Lung (tissue), 12 donors: ENCODE measurements around the gene FOXO3. TPM values are rescaled to one million over a fixed set of nuclear protein-coding genes. Genes with fewer than 3 reads are reported as not detected.

Experiments
- ATAC-seq: fragments of 200-7000 bp; cut with Tn5 transposase; one replicate; pipeline ENCODE4 v1.9.1; 2020; ENCODE audit warnings: moderate number of reproducible peaks; ENCODE audit not compliant: insufficient read depth, low FRiP score
- DNase-seq, 3 donors: peaks; one replicate each; pipeline ENCODE4 v3.0.0-alpha.2; 2013 to 2017
- H3K27ac ChIP-seq, 2 donors: one replicate each; pipeline ENCODE4 v1.5.1; 2013; ENCODE audit warnings: mild to moderate bottlenecking in 2 of 2, moderate library complexity in 2 of 2, control low read depth in 1 of 2, inconsistent platforms in 1 of 2, low read depth in 1 of 2, low read length in 1 of 2
- H3K27me3 ChIP-seq, 3 donors: one replicate each; pipeline ENCODE4 v1.5.1; 2013; ENCODE audit warnings: low read length in 2 of 3; ENCODE audit not compliant: control insufficient read depth in 3 of 3, insufficient read depth in 3 of 3
- H3K36me3 ChIP-seq, 4 donors: one replicate each; pipeline ENCODE4 v1.5.1; 2013; ENCODE audit warnings: low read length in 4 of 4, mild to moderate bottlenecking in 1 of 4, moderate library complexity in 1 of 4; ENCODE audit not compliant: control insufficient read depth in 4 of 4, insufficient read depth in 4 of 4
- H3K4me1 ChIP-seq, 5 donors: one replicate each; pipeline ENCODE4 v1.5.1; 2013; ENCODE audit warnings: low read length in 5 of 5, mild to moderate bottlenecking in 2 of 5, moderate library complexity in 1 of 5; ENCODE audit not compliant: control insufficient read depth in 5 of 5, insufficient read depth in 5 of 5
- H3K4me3 ChIP-seq: one replicate; pipeline ENCODE4 v1.5.1; 2013; ENCODE audit warnings: mild to moderate bottlenecking, control low read depth, moderate library complexity
- H3K9ac ChIP-seq, 2 donors: one replicate each; pipeline ENCODE4 v1.5.1; 2013; ENCODE audit warnings: low read length in 2 of 2, control low read depth in 1 of 2; ENCODE audit not compliant: insufficient read depth in 1 of 2
- H3K9me3 ChIP-seq, 4 donors: one replicate each; pipeline ENCODE4 v1.5.1; 2013; ENCODE audit warnings: low read length in 3 of 4, mild to moderate bottlenecking in 1 of 4, moderate library complexity in 1 of 4; ENCODE audit not compliant: control insufficient read depth in 4 of 4, insufficient read depth in 3 of 4
- WGBS, 2 donors: extraction: QIAGEN DNeasy Blood & Tissue Kit; methylation state at CpG; one replicate each; pipeline ENCODE4 v1.1.7; 2013; 5-methylcytosine and 5-hydroxymethylcytosine counted together
- polyA plus RNA-seq, 2 donors: library from polyadenylated mRNA; stranded (reverse); fragments of 200-250 nt; gene quantifications; one replicate each; pipeline ENCODE4 v1.2.1, GENCODE V29; 2013
- total RNA-seq, 2 donors: library from RNA; depleted of rRNA in 1 of 2; stranded (reverse); fragments of >200 nt in 1 of 2; gene quantifications; one replicate each; pipeline ENCODE4 v1.2.1, GENCODE V29; 2014 to 2021
- TF ChIP-seq, protein P1 (sequence below): IDR thresholded peaks from 2 replicates; pipeline ENCODE4 v1.5.1; 2012; ENCODE audit warnings: mild to moderate bottlenecking; ENCODE audit errors: control extremely low read depth, extremely low read depth
- donor health status: control.
- donor health status: control.
- donor health status: Bipolar disorder and iron deficiency.
- donor health status: healthy.
- donor health status: DM: yes; HTN: yes; CAD: no.

FOXO3 gene
- total and polyA plus RNA-seq, 4 donors, result 12.1 to 101 (median 40.0) TPM

DNA sequence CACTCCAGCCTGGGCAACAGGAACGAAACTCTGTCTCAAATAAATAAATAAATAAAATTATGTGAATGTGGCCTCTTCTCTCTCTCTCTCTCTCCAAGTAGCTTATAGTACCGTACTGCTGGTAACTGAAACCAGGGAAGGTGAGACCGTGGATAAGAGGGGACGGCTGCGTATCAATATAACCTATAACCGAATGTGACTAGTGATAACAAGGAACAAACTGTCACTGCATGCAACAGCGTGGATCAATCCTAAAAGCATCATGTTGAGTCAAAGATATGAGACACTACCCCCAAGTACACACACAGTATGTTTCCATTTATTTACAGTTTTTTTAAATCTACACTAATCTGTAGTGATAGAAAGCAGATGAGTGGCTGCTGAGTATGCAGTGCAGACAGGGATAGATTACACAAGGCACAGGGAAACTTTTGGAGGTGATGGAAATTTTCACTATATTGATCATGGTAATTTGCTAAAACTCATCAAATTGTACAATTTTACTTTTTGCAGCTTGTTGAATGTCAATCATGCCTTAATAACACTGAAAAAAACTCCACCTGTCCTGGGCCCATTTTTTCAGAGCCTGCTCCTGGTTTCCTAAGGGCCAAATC, 166.1 kb downstream of the FOXO3 start:
- no peaks in the 10 kb centered on the region for H3K27me3 ChIP-seq
- H3K9ac ChIP-seq, result no peak overlapping the region
- ATAC-seq (no peak), DNase-seq (no peak)
- H3K4me1 ChIP-seq, result peaks cover 0 to 15% (median 0%) of the 10 kb centered on the region in 5 donors
- WGBS, 2 donors, result 96% methylated on average over 7 of the region's 7 CpGs
- H3K36me3 ChIP-seq, result no peaks in the 10 kb centered on the region
- H3K9me3 ChIP-seq, result peaks cover 0 to 3% (median 0%) of the 10 kb centered on the region in 4 donors
- H3K27ac ChIP-seq, result no peak overlapping the region
- no peak overlapping the region for H3K4me3 ChIP-seq
- TF ChIP-seq, protein P1, sequence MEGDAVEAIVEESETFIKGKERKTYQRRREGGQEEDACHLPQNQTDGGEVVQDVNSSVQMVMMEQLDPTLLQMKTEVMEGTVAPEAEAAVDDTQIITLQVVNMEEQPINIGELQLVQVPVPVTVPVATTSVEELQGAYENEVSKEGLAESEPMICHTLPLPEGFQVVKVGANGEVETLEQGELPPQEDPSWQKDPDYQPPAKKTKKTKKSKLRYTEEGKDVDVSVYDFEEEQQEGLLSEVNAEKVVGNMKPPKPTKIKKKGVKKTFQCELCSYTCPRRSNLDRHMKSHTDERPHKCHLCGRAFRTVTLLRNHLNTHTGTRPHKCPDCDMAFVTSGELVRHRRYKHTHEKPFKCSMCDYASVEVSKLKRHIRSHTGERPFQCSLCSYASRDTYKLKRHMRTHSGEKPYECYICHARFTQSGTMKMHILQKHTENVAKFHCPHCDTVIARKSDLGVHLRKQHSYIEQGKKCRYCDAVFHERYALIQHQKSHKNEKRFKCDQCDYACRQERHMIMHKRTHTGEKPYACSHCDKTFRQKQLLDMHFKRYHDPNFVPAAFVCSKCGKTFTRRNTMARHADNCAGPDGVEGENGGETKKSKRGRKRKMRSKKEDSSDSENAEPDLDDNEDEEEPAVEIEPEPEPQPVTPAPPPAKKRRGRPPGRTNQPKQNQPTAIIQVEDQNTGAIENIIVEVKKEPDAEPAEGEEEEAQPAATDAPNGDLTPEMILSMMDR, result no peak

DNA sequence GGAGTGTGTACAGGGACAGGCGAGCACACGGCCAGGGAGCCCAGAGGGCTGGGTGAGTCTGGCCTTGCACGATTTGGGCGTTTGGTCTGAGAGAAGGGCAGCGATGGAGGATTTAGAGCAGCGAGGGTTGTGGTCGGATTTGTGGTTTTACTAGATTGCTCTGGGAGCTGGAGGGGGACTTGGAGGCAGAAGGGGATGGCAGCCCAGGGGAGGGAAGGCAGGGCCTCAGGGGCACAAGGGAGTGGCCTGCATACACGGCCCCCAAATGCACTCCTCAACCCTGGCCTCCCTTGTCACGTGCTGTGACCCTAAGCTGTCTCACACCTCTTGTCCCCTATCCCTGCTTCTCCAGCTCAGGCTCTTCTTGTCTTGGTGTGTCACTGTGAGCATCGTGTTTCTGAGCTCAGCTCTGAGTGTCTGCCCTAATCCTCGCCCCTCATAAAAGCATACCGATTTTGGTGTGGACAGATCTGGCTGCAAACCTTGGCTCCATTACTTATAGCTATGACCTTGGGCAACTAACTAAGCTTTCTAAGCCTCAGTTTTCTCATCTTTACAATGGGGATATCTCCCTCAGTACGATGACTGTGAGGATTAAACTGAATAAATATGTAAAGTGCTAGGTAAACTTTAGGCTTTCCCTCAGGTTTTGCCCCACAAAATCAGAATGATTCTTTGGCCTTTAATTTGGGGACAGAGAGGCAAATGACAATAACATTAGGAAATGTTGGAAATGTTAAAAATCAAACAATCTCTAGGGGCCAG, 167.4 kb downstream of the FOXO3 start:
- TF ChIP-seq, protein P1, result no peak
- WGBS, 2 donors, result 64 to 73% methylated on average over 13 of the region's 13 CpGs
- H3K36me3 ChIP-seq, result no peaks in the 10 kb centered on the region

DNA sequence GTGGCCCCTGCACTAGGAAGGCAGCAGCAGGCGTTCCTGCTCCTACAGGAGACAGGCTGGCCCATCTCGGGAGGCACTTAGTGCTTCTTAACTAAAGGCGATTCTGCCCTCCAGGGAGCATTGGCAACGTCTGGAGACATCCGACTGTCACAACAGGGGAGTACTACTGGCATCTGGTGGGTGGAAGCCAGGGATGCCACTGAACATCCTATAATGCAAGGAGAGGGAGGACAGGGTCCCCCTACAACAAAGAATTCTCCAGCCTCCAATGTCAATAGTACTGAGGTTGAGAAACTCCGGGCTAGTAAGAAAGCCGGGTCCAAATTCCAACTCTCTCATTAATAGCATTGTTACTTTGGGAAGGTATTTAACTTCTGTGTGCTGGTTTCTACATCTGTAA, 168.1 kb downstream of the FOXO3 start:
- H3K27me3 ChIP-seq, result no peaks in the 10 kb centered on the region
- H3K36me3 ChIP-seq, result no peaks in the 10 kb centered on the region
- TF ChIP-seq, protein P1, result no peak
- DNase-seq, result no peak
- H3K4me3 ChIP-seq, result no peak overlapping the region
- H3K27ac ChIP-seq, result no peak overlapping the region
- H3K9me3 ChIP-seq, result no peaks in the 10 kb centered on the region
- WGBS, 2 donors, result 85 to 88% methylated on average over 7 of the region's 7 CpGs
- H3K9ac ChIP-seq, result no peak overlapping the region
- peaks cover 0 to 19% (median 3%) of the 10 kb centered on the region in 5 donors for H3K4me1 ChIP-seq
- no peak for ATAC-seq

More for the DNA sequence above, 167.4 kb downstream of the FOXO3 start:
- H3K9ac ChIP-seq, result no peak overlapping the region
- H3K4me3 ChIP-seq, result no peak overlapping the region
- peaks cover 0 to 19% (median 3%) of the 10 kb centered on the region in 5 donors for H3K4me1 ChIP-seq
- no peaks in the 10 kb centered on the region for H3K27me3 ChIP-seq
- no peak overlapping the region for H3K27ac ChIP-seq
- ATAC-seq (no peak), DNase-seq (no peak)
- H3K9me3 ChIP-seq, result peaks cover 0 to 3% (median 0%) of the 10 kb centered on the region in 4 donors
